Osteocyte (in vitro differentiated cells): ENCODE results near the gene IL1RAPL2. TPM values are rescaled to one million over a fixed set of nuclear protein-coding genes. Genes with fewer than 3 reads are reported as not detected.
A peak's percentile ranks its signal among the peaks of the same experiment; 100 is the strongest.

ENCODE experiments used
- DNase-seq: peaks from one replicate; pipeline ENCODE4 v3.0.0; 2021; ENCODE audit warnings: mixed read lengths; ENCODE audit not compliant: unreplicated experiment; ENCODE audit errors: extremely low spot score
- H3K27ac Mint-ChIP-seq: one replicate; pipeline ENCODE4 v1.8.0; 2021; ENCODE audit warnings: mild to moderate bottlenecking, mixed read lengths; ENCODE audit not compliant: unreplicated experiment
- H3K27me3 Mint-ChIP-seq: one replicate; pipeline ENCODE4 v1.8.0; 2021; ENCODE audit warnings: mixed read lengths; ENCODE audit not compliant: unreplicated experiment
- H3K36me3 Mint-ChIP-seq: one replicate; pipeline ENCODE4 v1.8.0; 2021; ENCODE audit warnings: mixed read lengths; ENCODE audit not compliant: unreplicated experiment
- H3K4me1 Mint-ChIP-seq: one replicate; pipeline ENCODE4 v1.8.0; 2021; ENCODE audit warnings: mixed read lengths; ENCODE audit not compliant: unreplicated experiment
- H3K4me3 Mint-ChIP-seq: one replicate; pipeline ENCODE4 v1.8.0; 2021; ENCODE audit warnings: mild to moderate bottlenecking, moderate library complexity, mixed read lengths; ENCODE audit not compliant: unreplicated experiment
- H3K9me3 Mint-ChIP-seq: one replicate; pipeline ENCODE4 v1.8.0; 2021; ENCODE audit warnings: mixed read lengths; ENCODE audit not compliant: unreplicated experiment
- CTCF ChIP-seq: fragments of 200-600 bp; sonication (generic); IDR thresholded peaks from 2 replicates; pipeline ENCODE4 v1.5.0; 2021; ENCODE audit warnings: antibody characterized with exemption, mild to moderate bottlenecking, moderate library complexity
- total RNA-seq: library from RNA; stranded (reverse); gene quantifications from 2 replicates; pipeline ENCODE4 v1.2.1, GENCODE V29; 2021

IL1RAPL2 gene
- total RNA-seq, 1 donor from 2014 or later = not detected

DNA sequence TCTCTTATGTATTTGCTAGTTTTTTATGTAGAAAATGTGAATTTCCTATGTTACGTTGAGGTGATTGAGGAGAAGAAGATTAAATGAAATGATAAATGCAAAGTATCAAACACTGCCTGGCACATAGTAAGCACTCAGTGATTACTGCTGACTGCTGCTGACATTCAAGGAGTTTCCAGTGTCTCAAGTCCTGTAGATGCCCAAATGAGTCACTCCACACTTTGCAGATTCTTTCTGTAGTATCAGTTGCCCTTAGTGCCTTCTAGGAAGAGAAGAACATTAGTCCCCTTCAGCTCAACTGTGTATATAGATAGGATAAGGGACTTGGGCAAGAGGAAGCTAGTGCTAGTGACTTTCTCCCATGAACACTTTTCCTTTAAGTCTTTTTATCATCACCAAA lies 895.0 kb downstream of the IL1RAPL2 start:
- no peak for DNase-seq

GRCh38 chrX:105462186-105462585 lies 896.2 kb downstream of the IL1RAPL2 start:
- no peak for DNase-seq

More for the DNA sequence above, 895.0 kb downstream of the IL1RAPL2 start:
- Mint-ChIP-seq H3K9me3 (peaks cover 3% of the 10 kb centered on the region), H3K4me1 (peaks cover 47% of the 10 kb centered on the region), H3K27ac (no peak overlapping the region), H3K27me3 (no peaks in the 10 kb centered on the region), H3K36me3 (no peaks in the 10 kb centered on the region), H3K4me3 (no peak overlapping the region)
- no peak for TF ChIP-seq CTCF

GRCh38 chrX:105463473-105463872 lies 897.5 kb downstream of the IL1RAPL2 start:
- no peak for TF ChIP-seq CTCF
- Mint-ChIP-seq H3K9me3 (peaks cover 3% of the 10 kb centered on the region), H3K36me3 (no peaks in the 10 kb centered on the region), H3K4me3 (no peak overlapping the region), H3K27me3 (no peaks in the 10 kb centered on the region), H3K4me1 (peaks cover 47% of the 10 kb centered on the region), H3K27ac (peak overlapping the region; percentile 23)
- no peak for DNase-seq

More at GRCh38 chrX:105462186-105462585, 896.2 kb downstream of the IL1RAPL2 start:
- no peaks in the 10 kb centered on the region for H3K36me3 Mint-ChIP-seq
- no peaks in the 10 kb centered on the region for H3K27me3 Mint-ChIP-seq
- no peak overlapping the region for H3K4me3 Mint-ChIP-seq
- no peak for TF ChIP-seq CTCF
- peak overlapping the region; percentile 58 for H3K27ac Mint-ChIP-seq
- H3K4me1 Mint-ChIP-seq = peaks cover 47% of the 10 kb centered on the region
- H3K9me3 Mint-ChIP-seq = peaks cover 3% of the 10 kb centered on the region

GRCh38 chrX:105464618-105465017 lies 898.6 kb downstream of the IL1RAPL2 start:
- no peaks in the 10 kb centered on the region for H3K36me3 Mint-ChIP-seq
- no peak overlapping the region for H3K4me3 Mint-ChIP-seq
- peaks cover 3% of the 10 kb centered on the region for H3K9me3 Mint-ChIP-seq
- H3K27ac Mint-ChIP-seq = no peak overlapping the region
- TF ChIP-seq CTCF = no peak
- H3K4me1 Mint-ChIP-seq = peaks cover 42% of the 10 kb centered on the region
- H3K27me3 Mint-ChIP-seq = no peaks in the 10 kb centered on the region
- no peak for DNase-seq

DNA sequence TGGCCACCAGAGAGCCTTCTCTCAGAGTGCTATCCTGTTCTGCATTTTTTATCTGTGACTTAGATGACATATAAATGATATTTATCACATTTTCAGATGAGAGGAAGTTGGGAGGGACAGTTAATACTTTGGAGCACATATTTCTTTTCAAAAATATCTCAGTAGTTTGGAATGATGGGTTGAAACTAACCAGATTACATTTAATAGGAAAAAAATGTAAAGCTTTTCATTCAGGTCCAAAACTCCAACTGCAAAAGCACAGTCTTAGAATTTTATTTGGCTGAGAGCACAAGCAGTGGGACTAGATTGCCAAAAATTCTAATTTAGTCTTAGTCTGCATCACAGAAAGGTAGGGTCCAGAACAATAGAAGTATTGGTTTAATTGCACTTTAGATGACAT lies 902.7 kb downstream of the IL1RAPL2 start:
- TF ChIP-seq CTCF = no peak
- Mint-ChIP-seq H3K36me3 (no peaks in the 10 kb centered on the region), H3K4me3 (no peak overlapping the region), H3K27ac (no peak overlapping the region), H3K9me3 (peaks cover 8% of the 10 kb centered on the region), H3K4me1 (peaks cover 13% of the 10 kb centered on the region), H3K27me3 (no peaks in the 10 kb centered on the region)
- no peak for DNase-seq
